H1 (cell line): ENCODE results near the gene RAB9B. TPM values are rescaled to one million over a fixed set of nuclear protein-coding genes. Genes with fewer than 3 reads are reported as not detected.

Source experiments
- CTCF ChIA-PET: fragments of 300-600 bp; sonication (Branson Sonifier 250); formaldehyde crosslinking; loops from one replicate; lab custom pipeline; 2021; ENCODE audit not compliant: partially characterized antibody; lab: Charles Lee
- POLR2A ChIA-PET: fragments of 300-600 bp; sonication (Branson Sonifier 250); formaldehyde crosslinking; loops from one replicate; lab custom pipeline; 2021; ENCODE audit warnings: inconsistent platforms; ENCODE audit not compliant: partially characterized antibody; lab: Charles Lee
- DNase-seq, 2 experiments: peaks; one replicate each; pipeline versions ENCODE4 v3.0.0 to v3.0.0-alpha.2; 2010 to 2022; ENCODE audit warnings: low spot score in 2 of 2, low read depth in 1 of 2, mixed read lengths in 1 of 2
- FAIRE-seq: peaks from 2 replicates; lab custom pipeline; 2011; peaks lifted over from hg19 to GRCh38; lab: Jason Lieb, UNC
- H2AFZ ChIP-seq: 2 replicates; pipeline ENCODE4 v1.8.1; 2012; ENCODE audit warnings: low read length, inconsistent platforms
- H2AK5ac ChIP-seq: 2 replicates; pipeline ENCODE4 v1.6.1; 2013; ENCODE audit warnings: low read depth, low read length
- H2BK120ac ChIP-seq: replicated peaks from 2 replicates; pipeline ENCODE3; 2013; ENCODE audit warnings: low read depth, low read length, inconsistent platforms
- H2BK12ac ChIP-seq: 2 replicates; pipeline ENCODE4 v1.6.1; 2013; ENCODE audit warnings: low read depth, low read length
- H2BK15ac ChIP-seq: 2 replicates; pipeline ENCODE4 v1.6.1; 2013; ENCODE audit warnings: low read length
- H2BK20ac ChIP-seq: 2 replicates; pipeline ENCODE4 v1.6.1; 2013; ENCODE audit warnings: low read length
- H2BK5ac ChIP-seq: 2 replicates; pipeline ENCODE4 v1.6.1; 2013; ENCODE audit warnings: low read depth, low read length
- H3K14ac ChIP-seq: 2 replicates; pipeline ENCODE4 v1.6.1; 2013; ENCODE audit warnings: inconsistent platforms; ENCODE audit not compliant: insufficient read length
- H3K18ac ChIP-seq: 2 replicates; pipeline ENCODE4 v1.6.1; 2013; ENCODE audit warnings: low read length; ENCODE audit errors: extremely low read depth
- H3K23ac ChIP-seq: 2 replicates; pipeline ENCODE4 v1.6.1; 2013; ENCODE audit warnings: inconsistent platforms; ENCODE audit not compliant: insufficient read length
- H3K23me2 ChIP-seq: 2 replicates; pipeline ENCODE4 v1.6.1; 2013; ENCODE audit warnings: low read depth, low read length
- H3K27ac ChIP-seq: 2 replicates; pipeline ENCODE4 v1.6.1; 2011; ENCODE audit warnings: low read depth, low read length, inconsistent platforms
- H3K27me3 ChIP-seq, 4 experiments: replicated peaks in 1 of 4; 1 replicate in 1 of 4; 2 replicates in 3 of 4; pipeline versions ENCODE4 v1.6.1 to v1.8.1; 2011 to 2013; ENCODE audit warnings: low read length in 3 of 4, mild to moderate bottlenecking in 3 of 4, inconsistent platforms in 2 of 4, mixed read lengths in 2 of 4, moderate library complexity in 1 of 4; ENCODE audit not compliant: control insufficient read depth in 3 of 4, insufficient read depth in 3 of 4; ENCODE audit errors: extremely low read depth in 1 of 4
- H3K36me3 ChIP-seq, 4 experiments: 2 replicates each; pipeline versions ENCODE4 v1.6.1 to v1.8.1; 2011 to 2013; ENCODE audit warnings: mild to moderate bottlenecking in 4 of 4, low read length in 3 of 4, moderate library complexity in 2 of 4, control low read depth in 1 of 4, inconsistent platforms in 1 of 4; ENCODE audit not compliant: insufficient read depth in 4 of 4, control insufficient read depth in 2 of 4
- H3K4ac ChIP-seq: replicated peaks from 2 replicates; pipeline ENCODE3; 2013; ENCODE audit warnings: low read length, low read depth, mixed read lengths, inconsistent platforms; ENCODE audit not compliant: insufficient read length
- H3K4me1 ChIP-seq, 4 experiments: replicated peaks in 1 of 4; 1 replicate in 1 of 4; 2 replicates in 3 of 4; pipeline versions ENCODE4 v1.6.1 to v1.8.1; 2011 to 2013; ENCODE audit warnings: low read length in 3 of 4, inconsistent platforms in 2 of 4, mixed read lengths in 1 of 4; ENCODE audit not compliant: insufficient read depth in 4 of 4, control insufficient read depth in 3 of 4
- H3K4me2 ChIP-seq, 2 experiments: 2 replicates each; pipeline versions ENCODE4 v1.6.1 to v1.8.1; 2011 to 2013; ENCODE audit warnings: low read depth in 2 of 2, low read length in 2 of 2, control low read depth in 1 of 2, inconsistent platforms in 1 of 2, mild to moderate bottlenecking in 1 of 2; ENCODE audit not compliant: insufficient read depth in 1 of 2
- H3K4me3 ChIP-seq, 4 experiments: fragments of 200-600, 300-600 bp in 1 of 4; sonication (generic), shearing (Covaris generic), sonication (Bioruptor Twin) in 1 of 4; 2 replicates each; pipeline versions ENCODE4 v1.5.1 to v1.8.1; 2011 to 2016; ENCODE audit warnings: low read length in 4 of 4, low read depth in 3 of 4, control low read depth in 2 of 4, inconsistent platforms in 2 of 4, mild to moderate bottlenecking in 2 of 4, mixed read lengths in 1 of 4, moderate library complexity in 1 of 4; ENCODE audit not compliant: insufficient read depth in 2 of 4; ENCODE audit errors: extremely low read depth in 1 of 4
- H3K56ac ChIP-seq: replicated peaks from 2 replicates; pipeline ENCODE3; 2013; ENCODE audit warnings: low read depth, mild to moderate bottlenecking, mixed read lengths, low read length, inconsistent platforms; ENCODE audit not compliant: insufficient read length
- H3K79me1 ChIP-seq: 2 replicates; pipeline ENCODE4 v1.6.1; 2013; ENCODE audit warnings: low read depth, low read length, control low read depth
- H3K79me2 ChIP-seq, 2 experiments: 2 replicates each; pipeline versions ENCODE4 v1.6.1 to v1.8.1; 2012 to 2013; ENCODE audit warnings: low read length in 2 of 2, mild to moderate bottlenecking in 2 of 2, inconsistent platforms in 1 of 2; ENCODE audit not compliant: insufficient read depth in 2 of 2, control insufficient read depth in 1 of 2
- H3K9ac ChIP-seq, 4 experiments: replicated peaks in 1 of 4; 1 replicate in 1 of 4; 2 replicates in 3 of 4; pipeline versions ENCODE4 v1.6.1 to v1.8.1; 2011 to 2013; ENCODE audit warnings: low read depth in 3 of 4, low read length in 3 of 4, control low read depth in 2 of 4, mild to moderate bottlenecking in 2 of 4, moderate library complexity in 2 of 4, inconsistent platforms in 1 of 4; ENCODE audit errors: extremely low read depth in 1 of 4
- H3K9me3 ChIP-seq, 2 experiments: 2 replicates each; pipeline versions ENCODE4 v1.6.1 to v1.8.1; 2012 to 2013; ENCODE audit warnings: mild to moderate bottlenecking in 2 of 2, moderate library complexity in 2 of 2, control low read depth in 1 of 2, inconsistent platforms in 1 of 2, low read depth in 1 of 2, low read length in 1 of 2, mixed read lengths in 1 of 2; ENCODE audit not compliant: insufficient read depth in 2 of 2
- H4K20me1 ChIP-seq, 2 experiments: replicated peaks in 1 of 2; 2 replicates each; pipeline versions ENCODE3 to v1.8.1; 2011 to 2013; ENCODE audit warnings: inconsistent platforms in 2 of 2, low read length in 2 of 2, mild to moderate bottlenecking in 1 of 2; ENCODE audit not compliant: insufficient read depth in 2 of 2, control insufficient read depth in 1 of 2
- H4K5ac ChIP-seq: 2 replicates; pipeline ENCODE4 v1.6.1; 2013; ENCODE audit warnings: low read length, low read depth, mixed read lengths, inconsistent platforms; ENCODE audit not compliant: insufficient read length
- H4K8ac ChIP-seq: 2 replicates; pipeline ENCODE4 v1.8.0; 2013; ENCODE audit warnings: mild to moderate bottlenecking, moderate library complexity, low read length, inconsistent platforms; ENCODE audit not compliant: insufficient read depth; ENCODE audit errors: extremely low read depth
- H4K91ac ChIP-seq: replicated peaks from 2 replicates; pipeline ENCODE3; 2013; ENCODE audit warnings: low read length, mixed read lengths, inconsistent platforms; ENCODE audit not compliant: insufficient read length
- ASH2L ChIP-seq: fragments of 200-600, 300-600 bp; sonication (generic); IDR thresholded peaks from one replicate; pipeline ENCODE4 v1.7.1; 2017; ENCODE audit warnings: low read length
- CHD2 ChIP-seq: IDR thresholded peaks from 2 replicates; pipeline ENCODE4 v1.6.1; 2012; ENCODE audit warnings: low read length, improper control_type of control experiment
- GABPA ChIP-seq: IDR thresholded peaks from 2 replicates; pipeline ENCODE4 v1.6.1; 2011; ENCODE audit warnings: mild to moderate bottlenecking, low read length, moderate library complexity, borderline replicate concordance; ENCODE audit not compliant: insufficient read depth
- SUZ12 ChIP-seq: fragments of 200-600 bp; sonication (generic); IDR thresholded peaks from 2 replicates; pipeline ENCODE4 v1.6.1; 2012; ENCODE audit warnings: mild to moderate bottlenecking, inconsistent platforms, low read length, moderate library complexity, mixed read lengths
- YY1 ChIP-seq: IDR thresholded peaks from 2 replicates; pipeline ENCODE4 v1.6.1; 2011; ENCODE audit warnings: low read depth, mild to moderate bottlenecking, low read length
- ZNF274 ChIP-seq: IDR thresholded peaks from 2 replicates; pipeline ENCODE4 v1.7.0; 2012; ENCODE audit warnings: low read length, borderline replicate concordance; ENCODE audit errors: extremely low read depth
- WGBS, 2 experiments: shearing (Covaris generic) in 1 of 2; methylation state at CpG; one replicate each; pipeline versions ENCODE4 v1.1.6 to v1.1.7; 2013 to 2015; ENCODE audit warnings: low lambda C conversion rate in 2 of 2, mixed read lengths in 2 of 2, inconsistent platforms in 1 of 2, low coverage in 1 of 2, missing lambda C conversion rate in 1 of 2; ENCODE audit not compliant: insufficient replicate concordance in 2 of 2, insufficient coverage in 1 of 2, insufficient read length in 1 of 2; ENCODE audit errors: extremely low coverage in 1 of 2, missing lambda C conversion rate in 1 of 2; 5-methylcytosine and 5-hydroxymethylcytosine counted together
- polyA plus RNA-seq, 7 experiments: library from polyadenylated mRNA; depleted of rRNA in 3 of 7; stranded (reverse) in 5 of 7; unstranded in 2 of 7; fragments of >200 nt in 5 of 7; fragments of 200-250 nt in 2 of 7; gene quantifications; 1 replicate in 5 of 7; 2 replicates in 1 of 7; 4 replicates in 1 of 7; pipeline versions ENCODE4 v1.2.1 to v1.2.3, GENCODE V29; 2011 to 2013; ENCODE audit warnings: missing spikeins in 2 of 7, mixed read lengths in 2 of 7
- total RNA-seq: library from RNA; stranded (reverse); fragmentation: NEBNext Ultra II Directional; extraction: Animal tissue kit (Norgen Biotek cat#: 25700); gene quantifications from 2 replicates; pipeline ENCODE4 v1.2.1, GENCODE V29; 2021

Gene RAB9B
- total and polyA plus RNA-seq, 2 of the 8 experiments (the other 6 are each of a cell fraction or from before 2014, with no cell fraction given), result 0.26 to 0.56 TPM

- no peak overlapping the region for H2AFZ ChIP-seq
- no peaks in the 10 kb centered on the region for H3K79me2 ChIP-seq
- H3K4ac ChIP-seq, result no peak overlapping the region
- no peak overlapping the region for H4K8ac ChIP-seq
- CTCF ChIA-PET, result interaction anchor here (1.4 kb wide), 1 partner anchor 121 kb away, joined by 3 read pairs; no protein-coding TSS in a partner anchor
- no peak overlapping the region for H2BK5ac ChIP-seq
- H3K9me3 ChIP-seq, result no peaks in the 10 kb centered on the region
- H2BK12ac ChIP-seq, result no peak overlapping the region
- H2BK20ac ChIP-seq, result no peak overlapping the region
- H3K14ac ChIP-seq, result no peak overlapping the region
- H2BK15ac ChIP-seq, result no peak overlapping the region
- no peak overlapping the region for H2AK5ac ChIP-seq
- H2BK120ac ChIP-seq, result no peak overlapping the region
- no peaks in the 10 kb centered on the region for H3K36me3 ChIP-seq
- H3K18ac ChIP-seq, result no peak overlapping the region
- no peaks in the 10 kb centered on the region for H3K79me1 ChIP-seq
- POLR2A ChIA-PET, result interaction anchor here (1.1 to 1.2 kb wide), 2 partner anchors 89 to 112 kb away, joined by 3 read pairs; no protein-coding TSS in a partner anchor
- no peaks in the 10 kb centered on the region for H4K20me1 ChIP-seq
- H3K4me2 ChIP-seq, result no peak overlapping the region
- H4K91ac ChIP-seq, result no peak overlapping the region
- H3K4me1 ChIP-seq, result no peaks in the 10 kb centered on the region
- no peak overlapping the region for H3K9ac ChIP-seq
- H4K5ac ChIP-seq, result no peak overlapping the region
- FAIRE-seq (no peak), DNase-seq (no peak)
- H3K56ac ChIP-seq, result no peak overlapping the region
- H3K23ac ChIP-seq, result no peak overlapping the region
- peaks cover 0 to 5% (median 0%) of the 10 kb centered on the region in 4 experiments; a peak in 3 of 7 replicates for H3K27me3 ChIP-seq
- H3K27ac ChIP-seq, result no peak overlapping the region
- WGBS, 2 experiments, result 82% methylated on average over 2 of the region's 2 CpGs; no CpG with 5 or more reads in 1 of the 2 experiments
- TF ChIP-seq YY1, result no peak
- no peak for TF ChIP-seq ZNF274
- TF ChIP-seq CHD2, result no peak
- no peak for TF ChIP-seq ASH2L
- no peak for TF ChIP-seq GABPA
- no peak for TF ChIP-seq SUZ12
- peaks cover 6% of the 10 kb centered on the region; the same call in 1 of the 2 replicates for H3K23me2 ChIP-seq
- H3K4me3 ChIP-seq, result no peak overlapping the region
Observed at GRCh38 chrX:103828529-103828928, 3.5 kb downstream of the RAB9B start.
